Fibroblast of skin of abdomen (primary cell): Measurements from ENCODE around the gene NAV2.

Experiments
- DNase-seq: peaks from one replicate; pipeline ENCODE4 v3.0.0-alpha.2; 2013

Gene NAV2

DNA sequence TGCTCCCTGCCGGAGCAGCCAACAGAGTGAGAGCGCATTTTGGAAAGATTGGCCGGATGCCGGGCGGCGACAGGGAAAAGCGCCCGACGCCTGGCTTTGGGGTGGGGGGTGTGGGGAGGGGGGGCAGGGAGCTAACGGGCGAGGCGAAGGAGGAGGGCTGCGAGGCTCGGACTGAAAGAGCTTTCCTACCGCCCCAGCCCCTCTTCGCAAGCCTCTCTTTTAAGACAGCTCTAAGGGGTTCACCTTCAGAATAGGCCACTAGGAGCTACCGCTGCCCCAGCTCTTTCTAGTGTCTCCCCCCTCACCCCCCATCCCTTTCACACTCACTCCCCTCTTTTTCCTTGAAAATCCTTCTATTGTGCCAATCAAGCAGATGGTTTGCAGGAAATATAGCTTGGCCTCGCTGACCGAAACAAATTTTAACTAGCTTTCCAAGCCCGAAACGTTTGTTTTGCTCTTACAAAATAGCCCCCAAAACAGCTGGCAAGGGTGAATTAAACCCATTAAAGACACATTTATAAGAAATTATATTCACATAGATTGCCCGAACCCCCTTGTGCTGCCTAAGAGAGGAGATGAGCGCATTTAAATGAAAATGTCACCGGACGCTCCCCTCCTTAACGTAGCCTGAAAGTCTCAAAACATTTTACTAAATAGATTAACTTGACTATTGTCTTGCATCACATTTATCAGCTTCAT lies 451.3 kb downstream of the NAV2 start:
- no peak for DNase-seq
